Kidney epithelial cell (primary cell): ENCODE results near the gene TLE7. TPM values are rescaled to one million over a fixed set of nuclear protein-coding genes. Genes with fewer than 3 reads are reported as not detected.

Experiments
- DNase-seq: peaks from one replicate; pipeline ENCODE4 v3.0.0-alpha.2; 2010; ENCODE audit warnings: low read depth
- H3K27me3 ChIP-seq: 2 replicates; pipeline ENCODE4 v1.6.0; 2011; ENCODE audit warnings: low read length; ENCODE audit not compliant: control insufficient read depth, insufficient read depth
- H3K36me3 ChIP-seq: 2 replicates; pipeline ENCODE4 v1.5.1; 2011; ENCODE audit warnings: low read length; ENCODE audit not compliant: control insufficient read depth, insufficient read depth
- H3K4me3 ChIP-seq: 2 replicates; pipeline ENCODE4 v1.5.1; 2011; ENCODE audit warnings: low read depth, mild to moderate bottlenecking, control low read depth, low read length
- CTCF ChIP-seq: IDR thresholded peaks from 2 replicates; pipeline ENCODE4 v1.5.1; 2011; ENCODE audit warnings: mild to moderate bottlenecking, moderate library complexity, low read length, control low read depth, inconsistent platforms; ENCODE audit not compliant: insufficient read depth, poor library complexity, severe bottlenecking
- total RNA-seq: library from RNA; depleted of rRNA; stranded (reverse); fragments of >200 nt; gene quantifications from 2 replicates; pipeline ENCODE4 v1.2.3, GENCODE V29; 2015

TLE7 gene
- total RNA-seq, 1 donor from 2014 or later: not detected

- DNase-seq: no peak
- no peaks in the 10 kb centered on the region for H3K36me3 ChIP-seq
- TF ChIP-seq CTCF: no peak
Measured at GRCh38 chr16:71428883-71429282, 13.0 kb downstream of the TLE7 start.

GRCh38 chr16:71428385-71428784 is 13.5 kb downstream of the TLE7 start:
- H3K36me3 ChIP-seq: no peaks in the 10 kb centered on the region
- DNase-seq: no peak

More at GRCh38 chr16:71428883-71429282, 13.0 kb downstream of the TLE7 start:
- Histone ChIP-seq H3K4me3 (no peak overlapping the region), H3K27me3 (peaks cover 11% of the 10 kb centered on the region)

GRCh38 chr16:71426880-71427615 is 14.8 kb downstream of the TLE7 start:
- no peaks in the 10 kb centered on the region for H3K36me3 ChIP-seq
- no peak for DNase-seq
- H3K4me3 ChIP-seq: no peak overlapping the region
- H3K27me3 ChIP-seq: peaks cover 11% of the 10 kb centered on the region
- TF ChIP-seq CTCF: no peak

More at GRCh38 chr16:71428385-71428784, 13.5 kb downstream of the TLE7 start:
- peaks cover 11% of the 10 kb centered on the region for H3K27me3 ChIP-seq
- no peak for TF ChIP-seq CTCF
- H3K4me3 ChIP-seq: no peak overlapping the region

- H3K4me3 ChIP-seq: peak overlapping the region; percentile 39
- peak; percentile 51 for DNase-seq
Measured at GRCh38 chr16:71426069-71426879, 15.6 kb downstream of the TLE7 start.

GRCh38 chr16:71425746-71426068 is 16.1 kb downstream of the TLE7 start:
- no peaks in the 10 kb centered on the region for H3K36me3 ChIP-seq

More at GRCh38 chr16:71426069-71426879, 15.6 kb downstream of the TLE7 start:
- peaks cover 11% of the 10 kb centered on the region for H3K27me3 ChIP-seq
- H3K36me3 ChIP-seq: no peaks in the 10 kb centered on the region
- TF ChIP-seq CTCF: no peak

More at GRCh38 chr16:71425746-71426068, 16.1 kb downstream of the TLE7 start:
- no peak for DNase-seq
- TF ChIP-seq CTCF: no peak
- Histone ChIP-seq H3K27me3 (peaks cover 11% of the 10 kb centered on the region), H3K4me3 (peak overlapping the region; percentile 39)
